ENCODE data around the gene PDZK1. TPM values are rescaled to one million over a fixed set of nuclear protein-coding genes. Genes with fewer than 3 reads are reported as not detected.

PDZK1 gene
- total and polyA plus RNA-seq, 2 donors (not counting 3 experiments of a cell fraction or from before 2014, with no cell fraction given): 0.03 to 0.58 TPM

DNA sequence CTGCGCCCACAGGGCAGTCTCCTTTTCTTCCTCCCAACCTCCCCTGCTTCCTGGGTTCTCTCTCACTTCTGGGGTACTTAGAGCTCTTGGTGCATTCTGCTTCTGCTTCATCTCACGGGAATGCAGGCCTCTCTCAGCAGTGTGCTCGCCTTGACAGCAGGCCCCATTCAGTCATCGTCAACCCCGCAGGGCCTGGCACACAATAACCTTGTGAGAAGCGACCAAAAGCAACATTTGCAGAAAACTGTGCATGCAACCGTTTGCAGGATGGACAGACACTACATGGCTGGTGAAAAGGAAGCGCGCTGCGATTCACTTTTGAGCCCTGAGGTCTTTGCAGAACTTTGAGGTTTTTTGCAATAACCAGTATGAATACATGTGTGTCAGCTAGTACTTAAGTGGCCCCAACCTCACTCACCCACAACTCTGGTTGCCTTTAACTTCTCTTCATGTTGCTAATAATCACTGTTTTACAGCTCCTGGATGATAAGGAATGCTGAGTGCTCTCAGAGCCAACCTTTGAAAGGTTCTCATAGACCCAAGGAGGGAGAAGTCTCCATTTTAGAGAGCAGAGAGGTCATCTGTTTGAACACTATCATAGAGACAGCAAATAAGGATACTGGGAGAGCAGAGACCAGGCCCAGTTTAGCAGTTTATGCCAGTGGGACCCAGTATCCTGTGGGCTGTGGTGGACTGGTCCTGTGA, 9.6 kb upstream of the PDZK1 start:
- Histone ChIP-seq H4K20me1 (replicated peaks; ENCODE audit: control insufficient read depth, extremely low read depth, insufficient read depth, low read length) (no peaks in the 10 kb centered on the region), H3K9me1 (replicated peaks; ENCODE audit: control insufficient read depth, extremely low read depth, insufficient read depth, low read length) (no peaks in the 10 kb centered on the region), H3K79me2 (ENCODE audit: control insufficient read depth, insufficient read depth, low read length) (no peaks in the 10 kb centered on the region), H3K36me3 (ENCODE audit: control insufficient read depth in 2 of 2, extremely low read depth in 1 of 2, insufficient read depth in 2 of 2, low read length in 2 of 2) (no peaks in the 10 kb centered on the region), H2AFZ (ENCODE audit: low read depth, low read length) (no peak overlapping the region), H3K9ac (replicated peaks; ENCODE audit: extremely low read depth, insufficient read depth, low read length) (no peak overlapping the region), H3K27ac (ENCODE audit: insufficient read depth, low read depth, low read length) (no peak overlapping the region), H3K4me2 (ENCODE audit: insufficient read depth, low read length) (no peak overlapping the region), H3K9me3 (replicated peaks; ENCODE audit: control insufficient read depth, insufficient read depth, low read length) (no peaks in the 10 kb centered on the region), H3K27me3 (ENCODE audit: control insufficient read depth in 2 of 2, insufficient read depth in 2 of 2, low read length in 2 of 2) (peaks cover 0 to 4% of the 10 kb centered on the region in 2 experiments), H3K4me3 (replicated peaks in 1 of 3; ENCODE audit: insufficient read depth in 1 of 3, low read depth in 1 of 3, low read length in 3 of 3) (no peak overlapping the region), H3K4me1 (ENCODE audit: control insufficient read depth, extremely low read depth, insufficient read depth, low read length) (peaks cover 9% of the 10 kb centered on the region)
- no TSS peak for BruUV-seq (replicated peaks)
- intact Hi-C loops (cut with micrococcal nuclease) (no loop called here), dilution Hi-C loops (cut with MboI; ENCODE audit: extremely low pct_ligation_motif_present, low sequenced_read_pairs) (no loop called here)
- TF ChIP-seq GATA2 (IDR thresholded peaks at IDR 0.05; ENCODE audit: insufficient read depth, insufficient read length, low read depth, low read length) (no peak), MYC (IDR thresholded peaks at IDR 0.05; ENCODE audit: low read depth, low read length) (no peak), POLR2AphosphoS5 (IDR thresholded peaks at IDR 0.05; ENCODE audit: insufficient read depth, low read depth, low read length) (no peak), FOS (IDR thresholded peaks at IDR 0.05; ENCODE audit: borderline replicate concordance, insufficient read depth, low read length) (no peak), EZH2 (IDR thresholded peaks at IDR 0.05; ENCODE audit: borderline replicate concordance, low read depth, low read length, severe bottlenecking) (no peak), POLR2A (IDR thresholded peaks at IDR 0.05; ENCODE audit: low read depth, low read length) (no peak), JUN (IDR thresholded peaks at IDR 0.05; ENCODE audit: borderline replicate concordance, insufficient read depth, insufficient read length, low read depth) (no peak)
- TF ChIP-seq, protein P1, sequence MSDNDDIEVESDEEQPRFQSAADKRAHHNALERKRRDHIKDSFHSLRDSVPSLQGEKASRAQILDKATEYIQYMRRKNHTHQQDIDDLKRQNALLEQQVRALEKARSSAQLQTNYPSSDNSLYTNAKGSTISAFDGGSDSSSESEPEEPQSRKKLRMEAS (IDR thresholded peaks at IDR 0.05; ENCODE audit: insufficient read depth, insufficient read length): no peak
- TF ChIP-seq, protein P2, sequence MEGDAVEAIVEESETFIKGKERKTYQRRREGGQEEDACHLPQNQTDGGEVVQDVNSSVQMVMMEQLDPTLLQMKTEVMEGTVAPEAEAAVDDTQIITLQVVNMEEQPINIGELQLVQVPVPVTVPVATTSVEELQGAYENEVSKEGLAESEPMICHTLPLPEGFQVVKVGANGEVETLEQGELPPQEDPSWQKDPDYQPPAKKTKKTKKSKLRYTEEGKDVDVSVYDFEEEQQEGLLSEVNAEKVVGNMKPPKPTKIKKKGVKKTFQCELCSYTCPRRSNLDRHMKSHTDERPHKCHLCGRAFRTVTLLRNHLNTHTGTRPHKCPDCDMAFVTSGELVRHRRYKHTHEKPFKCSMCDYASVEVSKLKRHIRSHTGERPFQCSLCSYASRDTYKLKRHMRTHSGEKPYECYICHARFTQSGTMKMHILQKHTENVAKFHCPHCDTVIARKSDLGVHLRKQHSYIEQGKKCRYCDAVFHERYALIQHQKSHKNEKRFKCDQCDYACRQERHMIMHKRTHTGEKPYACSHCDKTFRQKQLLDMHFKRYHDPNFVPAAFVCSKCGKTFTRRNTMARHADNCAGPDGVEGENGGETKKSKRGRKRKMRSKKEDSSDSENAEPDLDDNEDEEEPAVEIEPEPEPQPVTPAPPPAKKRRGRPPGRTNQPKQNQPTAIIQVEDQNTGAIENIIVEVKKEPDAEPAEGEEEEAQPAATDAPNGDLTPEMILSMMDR (IDR thresholded peaks at IDR 0.05; ENCODE audit: extremely low read depth in 1 of 2, insufficient read depth in 1 of 2, low read depth in 1 of 2, low read length in 2 of 2): no peak
- ChIA-PET POLR2A (no interaction called here), CTCF (no interaction called here)
- FAIRE-seq: no peak
- DNase-seq (ENCODE audit: low read depth, low spot score): no peak

All from endothelial cell of umbilical vein (primary cell).